KOPT-K1 (cell line): ENCODE data around the gene SPDYE16.
A peak's percentile ranks its signal among the peaks of the same experiment; 100 is the strongest.
"Not testable (repeated sequence)": the region's sequence is repeated elsewhere in the genome, so short reads cannot be mapped to it uniquely, and the experiment has no call there.

Source experiments
- H3K27ac ChIP-seq: fragments of 200-600 bp; sonication (generic); 2 replicates; pipeline ENCODE4 v1.5.1; 2016; ENCODE audit warnings: antibody characterized with exemption, mild to moderate bottlenecking, low read depth, low read length; ENCODE audit not compliant: poor library complexity, severe bottlenecking
- H3K36me3 ChIP-seq: fragments of 200-600 bp; sonication (generic); 2 replicates; pipeline ENCODE4 v1.5.1; 2017; ENCODE audit warnings: antibody characterized with exemption, mild to moderate bottlenecking, low read length, moderate library complexity; ENCODE audit not compliant: insufficient read depth
- H3K9me3 ChIP-seq: fragments of 200-600 bp; sonication (generic); 2 replicates; pipeline ENCODE4 v1.5.1; 2017; ENCODE audit warnings: antibody characterized with exemption, low read length, mild to moderate bottlenecking; ENCODE audit not compliant: insufficient read depth, poor library complexity, severe bottlenecking

The SPDYE16 gene

DNA sequence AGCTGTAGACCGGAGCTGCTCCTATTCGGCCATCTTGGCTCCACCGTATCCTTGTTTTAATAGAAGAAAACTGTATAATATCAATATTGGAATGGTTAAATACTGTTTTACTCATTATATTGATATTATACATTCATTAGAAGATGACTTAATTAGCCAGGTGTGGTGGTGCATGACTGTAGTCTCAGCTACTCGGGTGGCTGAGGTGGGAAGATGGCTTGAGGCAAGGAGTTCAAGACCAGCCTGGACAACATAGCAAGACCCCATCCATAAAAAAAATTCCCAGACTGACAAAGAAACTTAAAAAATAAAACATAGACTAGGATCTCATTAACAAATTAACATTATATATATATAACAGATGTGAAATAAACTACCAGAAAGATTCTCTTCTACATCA lies 24.2 kb upstream of the SPDYE16 start:
- not testable (repeated sequence) for H3K27ac ChIP-seq, H3K9me3 ChIP-seq
- peaks cover 12% of the 10 kb centered on the region for H3K36me3 ChIP-seq

- not testable (repeated sequence) for H3K9me3 ChIP-seq, H3K27ac ChIP-seq, H3K36me3 ChIP-seq
Observed at GRCh38 chr7:76565001-76565400, 21.9 kb upstream of the SPDYE16 start.

DNA sequence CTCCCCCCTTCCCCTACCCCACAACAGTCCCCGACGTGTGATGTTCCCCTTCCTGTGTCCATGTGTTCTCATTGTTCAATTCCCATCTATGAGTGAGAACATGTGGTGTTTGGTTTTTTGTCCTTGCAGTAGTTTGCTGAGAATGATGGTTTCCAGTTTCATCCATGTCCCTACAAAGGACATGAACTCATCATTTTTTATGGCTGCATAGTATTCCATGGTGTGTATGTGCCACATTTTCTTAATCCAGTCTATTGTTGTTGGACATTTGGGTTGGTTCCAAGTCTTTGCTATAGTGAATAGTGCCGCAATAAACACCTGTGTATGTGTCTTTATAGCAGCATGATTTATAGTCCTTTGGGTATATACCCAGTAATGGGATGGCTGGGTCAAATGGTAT lies 18.2 kb upstream of the SPDYE16 start:
- H3K36me3 ChIP-seq = peaks cover 19% of the 10 kb centered on the region; the same call in 1 of the 2 replicates
- not testable (repeated sequence) for H3K27ac ChIP-seq, H3K9me3 ChIP-seq

- H3K27ac ChIP-seq = not testable (repeated sequence)
Observed at GRCh38 chr7:76560157-76560556, 17.1 kb upstream of the SPDYE16 start.

DNA sequence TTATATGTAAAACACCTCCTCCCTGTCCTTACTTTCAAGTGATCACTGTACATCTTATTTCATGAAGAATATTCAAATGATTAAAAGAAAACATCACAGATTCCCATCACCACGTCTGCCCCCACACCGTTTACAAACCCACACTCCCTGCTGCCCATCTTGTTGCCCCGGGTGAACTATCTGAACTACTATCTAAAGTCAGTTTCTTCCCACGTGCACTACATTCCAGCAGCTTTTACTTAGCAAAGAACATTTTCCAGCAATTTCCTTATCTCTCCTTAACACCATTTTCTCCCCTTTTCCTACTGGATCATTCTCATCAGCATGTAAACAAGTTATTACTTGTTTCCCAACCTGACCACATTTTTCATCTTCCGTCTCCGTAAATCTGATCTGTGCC lies 16.6 kb upstream of the SPDYE16 start:
- not testable (repeated sequence) for H3K9me3 ChIP-seq, H3K27ac ChIP-seq
- H3K36me3 ChIP-seq = peaks cover 24% of the 10 kb centered on the region; the same call in 1 of the 2 replicates

More at GRCh38 chr7:76560157-76560556, 17.1 kb upstream of the SPDYE16 start:
- H3K36me3 ChIP-seq = peaks cover 21% of the 10 kb centered on the region; the same call in 1 of the 2 replicates
- not testable (repeated sequence) for H3K9me3 ChIP-seq

DNA sequence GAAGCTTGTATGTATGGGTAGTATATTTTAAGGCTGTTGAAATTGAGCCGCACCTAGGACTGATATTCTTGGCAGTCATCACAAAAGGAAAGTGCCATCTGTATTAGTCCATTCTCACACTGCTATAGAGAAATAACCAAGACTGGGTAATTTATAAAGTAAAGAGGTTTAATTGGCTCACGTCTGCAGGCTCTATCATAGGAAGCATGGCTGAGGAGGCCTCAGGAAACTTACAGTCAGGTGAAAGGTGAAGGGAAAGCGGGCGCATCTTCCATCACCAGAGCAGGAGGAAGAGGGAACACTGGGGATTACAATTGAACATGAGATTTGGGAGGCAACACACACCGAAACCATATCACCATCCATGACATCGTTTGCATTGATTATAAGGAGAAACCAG lies 8.9 kb upstream of the SPDYE16 start:
- not testable (repeated sequence) for H3K27ac ChIP-seq, H3K9me3 ChIP-seq
- H3K36me3 ChIP-seq = peaks cover 21% of the 10 kb centered on the region

DNA sequence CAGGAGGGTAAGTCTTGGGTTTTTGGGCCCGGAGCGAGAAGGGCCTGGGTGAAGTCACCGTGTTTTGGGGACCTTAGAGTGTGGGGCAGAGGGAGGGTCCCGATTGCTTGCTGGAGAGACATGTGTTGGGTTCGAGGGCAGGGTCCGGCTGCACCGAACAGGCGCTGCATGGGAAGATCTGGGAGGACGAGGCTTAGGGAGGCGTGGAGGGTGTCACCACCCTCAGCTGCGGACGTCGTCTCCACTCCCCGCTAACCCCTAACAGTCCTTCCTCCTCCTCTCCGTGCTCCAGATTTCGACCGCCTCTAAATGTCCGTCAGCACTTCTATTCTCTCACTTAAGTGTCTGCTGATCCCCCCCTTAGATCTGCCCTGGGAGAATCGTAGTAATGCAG lies 6.8 kb upstream of the SPDYE16 start:
- Histone ChIP-seq H3K27ac (peak overlapping the region; percentile 75), H3K36me3 (peaks cover 15% of the 10 kb centered on the region)
- H3K9me3 ChIP-seq = not testable (repeated sequence)

GRCh38 chr7:76549025-76549854 lies 6.1 kb upstream of the SPDYE16 start:
- Histone ChIP-seq H3K36me3 (peaks cover 11% of the 10 kb centered on the region), H3K27ac (peak overlapping the region; percentile 75)
- not testable (repeated sequence) for H3K9me3 ChIP-seq

DNA sequence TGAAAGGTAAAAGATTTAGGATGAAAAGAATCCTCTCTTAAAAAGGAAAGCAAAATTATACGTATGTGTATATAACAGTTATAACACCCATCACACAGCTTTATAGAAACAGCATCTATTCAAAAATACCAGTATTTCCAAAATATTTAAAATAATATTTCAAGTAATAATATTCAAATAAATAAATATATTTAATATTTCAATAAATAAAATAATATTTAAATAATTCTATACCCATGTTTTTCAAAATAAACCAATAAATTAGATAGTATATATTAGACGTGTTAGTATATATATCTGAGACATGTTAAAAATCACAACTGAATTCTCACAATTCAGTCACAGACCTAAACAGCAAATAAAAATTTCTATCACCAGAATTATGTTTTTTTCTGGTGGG lies 11.5 kb downstream of the SPDYE16 start:
- not testable (repeated sequence) for H3K9me3 ChIP-seq, H3K27ac ChIP-seq, H3K36me3 ChIP-seq

DNA sequence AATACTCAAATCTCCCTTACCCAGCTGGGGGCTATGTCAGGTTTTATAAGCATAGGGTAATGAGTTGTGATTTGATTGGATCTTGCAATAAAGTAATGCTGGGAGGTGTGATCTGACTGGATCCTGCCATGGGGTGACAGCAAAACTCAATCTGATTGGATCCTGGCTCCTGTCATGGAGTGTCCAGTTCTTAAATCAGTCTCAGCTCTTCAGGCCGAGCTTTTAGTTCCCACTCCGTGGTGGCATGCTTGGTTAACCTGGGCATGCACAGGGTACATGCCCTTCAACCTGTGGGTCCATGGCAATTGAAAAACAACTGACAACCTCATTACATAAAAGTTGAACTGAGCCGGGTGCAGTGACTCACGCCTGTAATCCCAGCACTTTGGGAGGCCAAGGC lies 16.9 kb downstream of the SPDYE16 start:
- H3K9me3 ChIP-seq, H3K36me3 ChIP-seq, H3K27ac ChIP-seq: not testable (repeated sequence)

DNA sequence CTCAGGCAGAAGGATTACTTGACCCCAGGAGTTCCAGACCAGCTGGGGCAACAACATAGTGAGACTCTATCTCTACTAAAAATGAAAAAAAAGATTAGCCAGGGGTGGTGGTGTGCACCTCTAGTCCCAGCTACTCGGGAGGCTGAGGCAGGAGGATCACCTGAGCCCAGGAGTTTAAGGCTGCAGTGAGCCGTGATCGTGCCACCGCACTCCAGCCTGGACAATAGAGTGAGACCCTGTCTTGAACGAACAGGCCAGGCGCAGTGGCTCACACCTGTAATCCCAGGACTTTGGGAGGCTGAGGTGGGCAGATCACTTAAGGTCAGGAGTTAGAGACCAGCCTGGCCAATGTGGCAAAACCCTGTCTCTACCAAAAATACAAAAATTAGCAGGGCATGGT lies 26.2 kb downstream of the SPDYE16 start:
- H3K9me3 ChIP-seq, H3K36me3 ChIP-seq, H3K27ac ChIP-seq: not testable (repeated sequence)

GRCh38 chr7:76515999-76516443 lies 27.1 kb downstream of the SPDYE16 start:
- no peaks in the 10 kb centered on the region for H3K36me3 ChIP-seq
- H3K9me3 ChIP-seq = no peaks in the 10 kb centered on the region
- H3K27ac ChIP-seq = no peak overlapping the region

GRCh38 chr7:76514926-76515771 lies 27.9 kb downstream of the SPDYE16 start:
- H3K27ac ChIP-seq = no peak overlapping the region
- H3K9me3 ChIP-seq = no peaks in the 10 kb centered on the region
- no peaks in the 10 kb centered on the region for H3K36me3 ChIP-seq

DNA sequence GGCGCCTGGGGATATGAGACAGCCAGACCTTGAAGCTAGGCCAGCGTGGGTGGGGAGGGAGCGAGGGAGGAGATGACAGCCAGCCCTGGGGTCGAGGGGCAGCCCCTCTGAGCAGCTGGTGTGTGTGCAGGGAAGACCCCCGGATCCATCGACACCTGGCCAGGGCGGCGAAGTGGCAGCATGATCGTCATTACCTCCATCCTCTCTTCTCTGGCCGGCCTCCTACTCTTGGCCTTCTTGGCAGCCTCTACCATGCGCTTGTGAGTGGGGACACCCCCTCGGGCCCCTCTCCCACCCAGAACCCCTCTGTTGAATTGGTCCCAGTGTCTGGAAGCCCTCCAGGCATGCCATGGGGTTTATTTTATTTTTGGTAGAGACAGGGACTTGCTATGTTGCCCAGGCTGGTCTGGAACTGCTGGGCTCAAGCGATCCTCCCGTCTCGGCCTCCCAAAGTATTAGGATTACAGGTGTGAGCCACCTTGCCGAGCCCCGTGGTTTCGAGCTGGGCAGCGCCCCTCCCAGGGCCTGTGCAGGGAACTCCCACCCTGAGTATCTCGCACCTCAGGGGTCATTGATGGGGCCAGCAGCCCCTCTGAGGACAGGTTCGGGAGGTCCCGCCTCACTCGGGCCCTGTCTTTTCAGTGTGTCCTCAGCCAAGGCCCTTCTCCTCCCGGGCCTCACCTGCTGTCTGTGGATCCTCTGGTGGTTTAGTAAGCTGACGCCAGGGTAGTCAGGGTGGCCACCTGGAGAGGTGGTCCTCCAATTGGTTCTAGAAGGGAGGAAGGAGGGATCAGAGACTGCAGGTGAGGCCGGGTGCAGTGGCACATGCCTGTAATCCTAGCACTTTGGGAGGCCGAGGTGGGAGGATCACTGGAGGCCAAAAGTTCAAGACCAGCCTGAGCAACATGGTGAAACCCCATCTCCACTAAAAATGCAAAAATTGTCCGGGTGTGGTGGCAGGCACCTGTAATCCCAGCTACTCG lies 29.0 kb downstream of the SPDYE16 start:
- no peak overlapping the region for H3K27ac ChIP-seq
- H3K36me3 ChIP-seq = no peaks in the 10 kb centered on the region
- no peaks in the 10 kb centered on the region for H3K9me3 ChIP-seq
